GM19328 (cell line): ENCODE results near the gene ADAMTS9.
"Not testable (repeated sequence)": the region's sequence is repeated elsewhere in the genome, so short reads cannot be mapped to it uniquely, and the experiment has no call there.

Experiments
- ATAC-seq: cut with Tn5 transposase; IDR thresholded peaks from one replicate; pipeline ENCODE4 v1.9.1; 2021; ENCODE audit warnings: mild to moderate bottlenecking, moderate library complexity; ENCODE audit not compliant: unreplicated experiment

Gene ADAMTS9

GRCh38 chr3:64550745-64551144 lies 137.1 kb downstream of the ADAMTS9 start:
- no peak for ATAC-seq

GRCh38 chr3:64549869-64550268 lies 137.9 kb downstream of the ADAMTS9 start:
- no peak for ATAC-seq

- ATAC-seq: no peak
Measured at GRCh38 chr3:64548200-64548889, 139.5 kb downstream of the ADAMTS9 start.

- ATAC-seq: no peak
Measured at GRCh38 chr3:64546856-64547255, 140.9 kb downstream of the ADAMTS9 start.

GRCh38 chr3:64545239-64545638 lies 142.6 kb downstream of the ADAMTS9 start:
- ATAC-seq: not testable (repeated sequence)

- no peak for ATAC-seq
Measured at GRCh38 chr3:64541803-64542202, 146.0 kb downstream of the ADAMTS9 start.

- no peak for ATAC-seq
Measured at GRCh38 chr3:64539451-64540196, 148.2 kb downstream of the ADAMTS9 start.

- ATAC-seq: no peak
Measured at GRCh38 chr3:64536166-64536565, 151.6 kb downstream of the ADAMTS9 start.

- peak; percentile 94 for ATAC-seq
Measured at GRCh38 chr3:64533617-64534317, 154.0 kb downstream of the ADAMTS9 start.

- ATAC-seq: no peak
Measured at GRCh38 chr3:64530434-64531049, 157.3 kb downstream of the ADAMTS9 start.

- ATAC-seq: no peak
Measured at GRCh38 chr3:64523324-64523723, 164.5 kb downstream of the ADAMTS9 start.

GRCh38 chr3:64520334-64520733 lies 167.5 kb downstream of the ADAMTS9 start:
- ATAC-seq: no peak

- no peak for ATAC-seq
Measured at GRCh38 chr3:64518950-64519349, 168.8 kb downstream of the ADAMTS9 start.

GRCh38 chr3:64518496-64518895 lies 169.3 kb downstream of the ADAMTS9 start:
- no peak for ATAC-seq

GRCh38 chr3:64514889-64515288 lies 172.9 kb downstream of the ADAMTS9 start:
- no peak for ATAC-seq

- ATAC-seq: no peak
Measured at GRCh38 chr3:64509206-64509605, 178.6 kb downstream of the ADAMTS9 start.

GRCh38 chr3:64508140-64508539 lies 179.7 kb downstream of the ADAMTS9 start:
- ATAC-seq: no peak

GRCh38 chr3:64506255-64506654 lies 181.5 kb downstream of the ADAMTS9 start:
- ATAC-seq: no peak

- ATAC-seq: no peak
Measured at GRCh38 chr3:64505419-64505818, 182.4 kb downstream of the ADAMTS9 start.

GRCh38 chr3:64502284-64502683 lies 185.5 kb downstream of the ADAMTS9 start:
- no peak for ATAC-seq

- ATAC-seq: no peak
Measured at GRCh38 chr3:64501298-64501906, 186.4 kb downstream of the ADAMTS9 start.
